Measurements from ENCODE around the gene MYH7. TPM values are rescaled to one million over a fixed set of nuclear protein-coding genes. Genes with fewer than 3 reads are reported as not detected.
"Not testable (repeated sequence)": the region's sequence is repeated elsewhere in the genome, so short reads cannot be mapped to it uniquely, and the experiment has no call there.

MYH7 gene
- total and polyA plus RNA-seq, 9 donors, result 0.92 to 1.1 (median 0.95) TPM; not detected in 5

GRCh38 chr14:23418021-23418420, 17.4 kb downstream of the MYH7 start:
- H3K9me3 ChIP-seq, result no peaks in the 10 kb centered on the region

GRCh38 chr14:23417269-23417668, 18.2 kb downstream of the MYH7 start:
- H3K36me3 ChIP-seq; DNase-seq; intact Hi-C loops (cut with DNase I); H3K27me3 ChIP-seq; H3K4me1 ChIP-seq (ENCODE audit: insufficient read depth); H3K9me3 ChIP-seq; H3K27ac ChIP-seq; H3K4me3 ChIP-seq: not testable (repeated sequence)
- 84 to 90% (median 89%) methylated on average over 11 to 12 of the region's 12 CpGs for WGBS, 3 donors

More at GRCh38 chr14:23418021-23418420, 17.4 kb downstream of the MYH7 start:
- Histone ChIP-seq H3K36me3 (no peaks in the 10 kb centered on the region), H3K4me3 (no peak overlapping the region), H3K27ac (no peak overlapping the region), H3K27me3 (no peaks in the 10 kb centered on the region), H3K4me1 (ENCODE audit: insufficient read depth) (no peaks in the 10 kb centered on the region)
- DNase-seq, result no peak
- intact Hi-C loops (cut with DNase I), result no loop called here
- 40 to 57% (median 41%) methylated on average over 21 of the region's 21 CpGs for WGBS, 3 donors
- TF ChIP-seq EP300 (IDR thresholded peaks at IDR 0.05) (no peak), POLR2A (IDR thresholded peaks at IDR 0.05) (no peak), CTCF (IDR thresholded peaks at IDR 0.05) (no peak)

GRCh38 chr14:23416801-23417200, 18.7 kb downstream of the MYH7 start:
- H3K4me1 ChIP-seq (ENCODE audit: insufficient read depth), result no peaks in the 10 kb centered on the region
- WGBS, 3 donors, result 85 to 91% (median 88%) methylated on average over 11 of the region's 11 CpGs
- TF ChIP-seq CTCF (IDR thresholded peaks at IDR 0.05), result no peak
- TF ChIP-seq POLR2A (IDR thresholded peaks at IDR 0.05), result no peak
- TF ChIP-seq EP300 (IDR thresholded peaks at IDR 0.05), result no peak

GRCh38 chr14:23415821-23416778, 19.4 kb downstream of the MYH7 start:
- DNase-seq, result no peak
- 75 to 80% (median 79%) methylated on average over 21 of the region's 21 CpGs for WGBS, 3 donors
- intact Hi-C loops (cut with DNase I), result no loop called here
- Histone ChIP-seq H3K27me3 (no peaks in the 10 kb centered on the region), H3K27ac (no peak overlapping the region), H3K9me3 (no peaks in the 10 kb centered on the region), H3K36me3 (no peaks in the 10 kb centered on the region), H3K4me3 (no peak overlapping the region), H3K4me1 (ENCODE audit: insufficient read depth) (no peaks in the 10 kb centered on the region)
- TF ChIP-seq CTCF (IDR thresholded peaks at IDR 0.05), result no peak
- TF ChIP-seq POLR2A (IDR thresholded peaks at IDR 0.05), result no peak
- TF ChIP-seq EP300 (IDR thresholded peaks at IDR 0.05), result no peak

More at GRCh38 chr14:23416801-23417200, 18.7 kb downstream of the MYH7 start:
- Histone ChIP-seq H3K36me3 (no peaks in the 10 kb centered on the region), H3K9me3 (no peaks in the 10 kb centered on the region), H3K27ac (no peak overlapping the region), H3K27me3 (no peaks in the 10 kb centered on the region), H3K4me3 (no peak overlapping the region)
- intact Hi-C loops (cut with DNase I), result no loop called here
- DNase-seq, result no peak

Data from ovary (tissue), 9 donors.